Fibroblast of villous mesenchyme (primary cell): Measurements from ENCODE around the gene DACT2. TPM values are rescaled to one million over a fixed set of nuclear protein-coding genes. Genes with fewer than 3 reads are reported as not detected.

Experiments
- DNase-seq: peaks from one replicate; pipeline ENCODE4 v3.0.0-alpha.2; 2010; ENCODE audit warnings: low read depth
- H3K4me3 ChIP-seq: 2 replicates; pipeline ENCODE4 v1.5.1; 2011; ENCODE audit warnings: low read depth, mild to moderate bottlenecking, low read length
- CTCF ChIP-seq: IDR thresholded peaks from 2 replicates; pipeline ENCODE4 v1.5.1; 2012; ENCODE audit warnings: low read depth, mild to moderate bottlenecking, low read length; ENCODE audit not compliant: insufficient read depth
- total RNA-seq: library from RNA; depleted of rRNA; stranded (reverse); fragments of >200 nt; gene quantifications from 2 replicates; pipeline ENCODE4 v1.2.3, GENCODE V29; 2012

The DACT2 gene
- not detected in 2 replicates for total RNA-seq

GRCh38 chr6:168319279-168320111, at the start of gene DACT2:
TSS of gene DACT2 (minus strand) at chr6:168319777. CDS start at chr6:168319633, 144 bp downstream.
- H3K4me3 ChIP-seq: no peak within 1 kb of the TSS
- no peak for DNase-seq
- TF ChIP-seq CTCF: no peak

- no peak for TF ChIP-seq CTCF
- no peak for DNase-seq
- H3K4me3 ChIP-seq: no peak overlapping the region
Measured at GRCh38 chr6:168368936-168369335, 49.4 kb upstream of the DACT2 start.

GRCh38 chr6:168368066-168368820, 48.7 kb upstream of the DACT2 start:
- DNase-seq: no peak
- TF ChIP-seq CTCF: no peak
- no peak overlapping the region for H3K4me3 ChIP-seq

- DNase-seq: no peak
Measured at GRCh38 chr6:168367285-168367751, 47.7 kb upstream of the DACT2 start.

GRCh38 chr6:168366473-168366872, 46.9 kb upstream of the DACT2 start:
- no peak for TF ChIP-seq CTCF
- DNase-seq: no peak
- no peak overlapping the region for H3K4me3 ChIP-seq

More at GRCh38 chr6:168367285-168367751, 47.7 kb upstream of the DACT2 start:
- H3K4me3 ChIP-seq: no peak overlapping the region
- TF ChIP-seq CTCF: no peak

GRCh38 chr6:168365422-168366165, 46.0 kb upstream of the DACT2 start:
- TF ChIP-seq CTCF: no peak
- DNase-seq: no peak
- H3K4me3 ChIP-seq: no peak overlapping the region
